ENCODE measurements around the gene POC1A. TPM values are rescaled to one million over a fixed set of nuclear protein-coding genes. Genes with fewer than 3 reads are reported as not detected.
A peak's percentile ranks its signal among the peaks of the same experiment; 100 is the strongest.

The POC1A gene
- total and polyA plus RNA-seq, 2 donors (not counting 1 experiment from before 2014, with no cell fraction given), result 1.7 to 2.8 TPM

- ChIA-PET POLR2A (interaction anchor here (0.7 to 1.4 kb wide), 8 partner anchors 12 to 1737 kb away, joined by 3 to 10 read pairs (median 3); partner anchors contain the start of genes POC1A, RPL29 and WDR82), CTCF (interaction anchor here (0.5 to 2.1 kb wide), 10 partner anchors 9 to 234 kb away, joined by 3 to 15 read pairs (median 4); partner anchors contain the start of genes PARP3, POC1A, RPL29 and RRP9)
- WGBS (ENCODE audit: insufficient coverage), result 1% methylated on average over 51 of the region's 55 CpGs
- Histone ChIP-seq H3K27me3 (replicated peaks in 1 of 4; ENCODE audit: control extremely low read depth in 1 of 4, control insufficient read depth in 3 of 4, insufficient read depth in 4 of 4, low read length in 3 of 4) (no peaks in the 10 kb centered on the region), H3K27ac (ENCODE audit: low read length in 2 of 2) (peak overlapping the region; percentile 79 to 83), H3K9me3 (ENCODE audit: control extremely low read depth in 1 of 3, control insufficient read depth in 2 of 3, insufficient read depth in 1 of 3, low read length in 2 of 3) (no peaks in the 10 kb centered on the region), H3K9ac (ENCODE audit: low read length) (peak overlapping the region; percentile 82), H3K4me3 (ENCODE audit: control extremely low read depth in 1 of 5, extremely low read depth in 1 of 5, insufficient read depth in 1 of 5, low read depth in 2 of 5, low read length in 4 of 5) (peak overlapping the region; percentile 38 to 88 (median 78)), H3K4me1 (ENCODE audit: control insufficient read depth in 2 of 2, insufficient read depth in 2 of 2, low read length in 2 of 2) (peaks cover 43 to 57% of the 10 kb centered on the region in 2 donors), H3K79me2 (ENCODE audit: control insufficient read depth, insufficient read depth, low read length) (no peaks in the 10 kb centered on the region), H4K20me1 (ENCODE audit: control insufficient read depth, insufficient read depth, low read length, poor library complexity, severe bottlenecking) (no peaks in the 10 kb centered on the region), H3K4me2 (replicated peaks; ENCODE audit: low read depth, low read length, poor library complexity, severe bottlenecking) (peak overlapping the region; percentile 99), H3K36me3 (replicated peaks in 1 of 2; ENCODE audit: control extremely low read depth in 1 of 2, control insufficient read depth in 1 of 2, extremely low read depth in 1 of 2, insufficient read depth in 2 of 2, low read length in 1 of 2) (no peaks in the 10 kb centered on the region), H2AFZ (ENCODE audit: insufficient read depth, low read depth, low read length, poor library complexity, severe bottlenecking) (peak overlapping the region; percentile 87)
- Mint-ChIP-seq H3K4me1 (peaks cover 53% of the 10 kb centered on the region), H3K27ac (peak overlapping the region; percentile 94), H3K27me3 (no peaks in the 10 kb centered on the region), H3K9me3 (ENCODE audit: insufficient read depth) (no peaks in the 10 kb centered on the region), H3K4me3 (peak overlapping the region; percentile 95)
- peak; percentile 85 for ATAC-seq (ENCODE audit: low read depth)
- intact Hi-C loops (cut with micrococcal nuclease), result loop anchor here (1.0 to 10.0 kb wide), 10 partner anchors 62 to 478 kb away; partner anchors contain the start of genes ABHD14A, ABHD14B, ACY1 and GLYCTK
- TF ChIP-seq CTCF (IDR thresholded peaks at IDR 0.05) (no peak), EZH2 (IDR thresholded peaks at IDR 0.05; ENCODE audit: borderline replicate concordance, insufficient read depth, low read depth, low read length, poor library complexity, severe bottlenecking) (no peak)
- DNase-seq, result peak; percentile 99
Observed at GRCh38 chr3:52056968-52057811, 97.0 kb downstream of the POC1A start.
